Caco-2 (cell line): ENCODE measurements around the gene FGF14. TPM values are rescaled to one million over a fixed set of nuclear protein-coding genes. Genes with fewer than 3 reads are reported as not detected.
A peak's percentile ranks its signal among the peaks of the same experiment; 100 is the strongest.

Experiments
- BruUV-seq: library from RNA; stranded (reverse); fragments of 400-500 nt; replicated peaks from 2 replicates; lab custom pipeline; 2021; lab: Mats Ljungman, UMichigan
- CTCF ChIA-PET: fragments of 300-600 bp; sonication (Branson Sonifier 250); formaldehyde crosslinking; loops from one replicate; lab custom pipeline; 2022; ENCODE audit warnings: antibody characterized with exemption; lab: Charles Lee
- POLR2A ChIA-PET: fragments of 300-600 bp; sonication (Branson Sonifier 250); formaldehyde crosslinking; loops from one replicate; lab custom pipeline; 2022; ENCODE audit warnings: antibody characterized with exemption; lab: Charles Lee
- DNase-seq, 2 experiments: peaks; one replicate each; pipeline versions ENCODE4 v3.0.0 to v3.0.0-alpha.2; 2020 to 2022
- H3K27me3 ChIP-seq: replicated peaks from 2 replicates; pipeline ENCODE4 v1.6.0; 2011; ENCODE audit warnings: low read length; ENCODE audit not compliant: control insufficient read depth, insufficient read depth
- H3K36me3 ChIP-seq: 2 replicates; pipeline ENCODE4 v1.5.1; 2011; ENCODE audit warnings: low read length; ENCODE audit not compliant: control insufficient read depth, insufficient read depth
- H3K4me1 ChIP-seq: fragments of 250-450 bp; sonication (Bioruptor Pico); 2 replicates; pipeline ENCODE4 v1.5.1; 2020; ENCODE audit warnings: mild to moderate bottlenecking
- H3K4me3 ChIP-seq: 2 replicates; pipeline ENCODE4 v1.5.1; 2011; ENCODE audit warnings: low read depth, mild to moderate bottlenecking, control low read depth, low read length
- H3K9me3 ChIP-seq: fragments of 250-450 bp; sonication (Bioruptor Pico); 2 replicates; pipeline ENCODE4 v1.5.1; 2020; ENCODE audit warnings: mild to moderate bottlenecking, moderate library complexity
- H3K27ac Mint-ChIP-seq: one replicate; pipeline ENCODE4 v1.8.0; 2022; ENCODE audit warnings: mixed read lengths; ENCODE audit not compliant: unreplicated experiment
- H3K27me3 Mint-ChIP-seq: one replicate; pipeline ENCODE4 v1.8.0; 2022; ENCODE audit warnings: mixed read lengths; ENCODE audit not compliant: insufficient read depth, unreplicated experiment
- H3K36me3 Mint-ChIP-seq: one replicate; pipeline ENCODE4 v1.8.0; 2022; ENCODE audit warnings: mild to moderate bottlenecking, mixed read lengths; ENCODE audit not compliant: insufficient read depth, unreplicated experiment
- H3K4me1 Mint-ChIP-seq: one replicate; pipeline ENCODE4 v1.8.0; 2022; ENCODE audit warnings: low read depth, mixed read lengths; ENCODE audit not compliant: unreplicated experiment
- H3K4me3 Mint-ChIP-seq: one replicate; pipeline ENCODE4 v1.8.0; 2022; ENCODE audit warnings: mild to moderate bottlenecking, moderate library complexity, mixed read lengths; ENCODE audit not compliant: unreplicated experiment
- H3K9me3 Mint-ChIP-seq: one replicate; pipeline ENCODE4 v1.8.0; 2022; ENCODE audit warnings: mixed read lengths; ENCODE audit not compliant: unreplicated experiment
- CTCF ChIP-seq, 2 experiments: fragments of 200-600 bp in 1 of 2; IDR thresholded peaks; 1 replicate in 1 of 2; 2 replicates in 1 of 2; pipeline versions ENCODE4 v1.5.1 to v1.8.0; 2011 to 2022; ENCODE audit warnings: antibody characterized with exemption in 1 of 2, control low read depth in 1 of 2, inconsistent platforms in 1 of 2, low read depth in 1 of 2, low read length in 1 of 2, mild to moderate bottlenecking in 1 of 2, moderate library complexity in 1 of 2; ENCODE audit not compliant: insufficient read depth in 1 of 2, severe bottlenecking in 1 of 2, unreplicated experiment in 1 of 2
- intact Hi-C: fragments of 100-400 bp; cut with micrococcal nuclease; formaldehyde crosslinking; loops from one replicate; pipeline ENCODE4 v1.10.0; 2022; ENCODE audit not compliant: unreplicated experiment
- total RNA-seq: library from RNA; stranded (reverse); gene quantifications from 2 replicates; pipeline ENCODE4 v1.2.3, GENCODE V29; 2022

Gene FGF14
- total RNA-seq, 1 experiment from 2014 or later, result not detected

- Histone ChIP-seq H3K27me3 (no peaks in the 10 kb centered on the region), H3K4me1 (no peaks in the 10 kb centered on the region), H3K36me3 (no peaks in the 10 kb centered on the region), H3K4me3 (no peak overlapping the region), H3K9me3 (no peaks in the 10 kb centered on the region)
- intact Hi-C loops, result no loop called here
- DNase-seq, result no peak
- no peak for TF ChIP-seq CTCF (IDR thresholded peaks at IDR 0.05; ENCODE audit: insufficient read depth in 1 of 2, low read depth in 1 of 2, low read length in 1 of 2, severe bottlenecking in 1 of 2, unreplicated experiment in 1 of 2)
- ChIA-PET CTCF (no interaction called here), POLR2A (no interaction called here)
- no TSS peak for BruUV-seq
- Mint-ChIP-seq H3K4me1 (no peaks in the 10 kb centered on the region), H3K27me3 (peaks cover 4% of the 10 kb centered on the region), H3K4me3 (no peak overlapping the region), H3K36me3 (no peaks in the 10 kb centered on the region), H3K9me3 (no peaks in the 10 kb centered on the region), H3K27ac (no peak overlapping the region)
Observed at GRCh38 chr13:101944521-101944920, 457.3 kb downstream of the FGF14 start.

- POLR2A ChIA-PET, result no interaction called here
- no peaks in the 10 kb centered on the region for H3K9me3 Mint-ChIP-seq
Observed at GRCh38 chr13:101942535-101943157, 459.2 kb downstream of the FGF14 start.

GRCh38 chr13:101942038-101942437 is 459.8 kb downstream of the FGF14 start:
- no peaks in the 10 kb centered on the region for H3K36me3 ChIP-seq
- H3K36me3 Mint-ChIP-seq, result no peaks in the 10 kb centered on the region
- H3K4me3 ChIP-seq, result no peak overlapping the region
- intact Hi-C loops, result loop anchor here (1.0 kb wide), 2 partner anchors 515 to 614 kb away; no protein-coding TSS in a partner anchor
- BruUV-seq, result no TSS peak
- no peaks in the 10 kb centered on the region for H3K27me3 ChIP-seq
- H3K4me1 Mint-ChIP-seq, result no peaks in the 10 kb centered on the region
- ChIA-PET POLR2A (no interaction called here), CTCF (interaction anchor here (0.6 to 0.9 kb wide), 3 partner anchors 52 to 508 kb away, joined by 3 read pairs; no protein-coding TSS in a partner anchor)
- H3K27me3 Mint-ChIP-seq, result peaks cover 3% of the 10 kb centered on the region
- no peak overlapping the region for H3K4me3 Mint-ChIP-seq
- no peaks in the 10 kb centered on the region for H3K4me1 ChIP-seq
- no peaks in the 10 kb centered on the region for H3K9me3 ChIP-seq
- TF ChIP-seq CTCF (IDR thresholded peaks at IDR 0.05; ENCODE audit: insufficient read depth in 1 of 2, low read depth in 1 of 2, low read length in 1 of 2, severe bottlenecking in 1 of 2, unreplicated experiment in 1 of 2), result peak; percentile 30 to 78
- DNase-seq, result peak in 1 of 2 experiments; percentile 39
- H3K27ac Mint-ChIP-seq, result no peak overlapping the region
- H3K9me3 Mint-ChIP-seq, result no peaks in the 10 kb centered on the region

More at GRCh38 chr13:101942535-101943157, 459.2 kb downstream of the FGF14 start:
- BruUV-seq, result no TSS peak
- no peaks in the 10 kb centered on the region for H3K36me3 ChIP-seq
- no peak overlapping the region for H3K4me3 ChIP-seq
- intact Hi-C loops, result loop anchor here (1.0 kb wide), 2 partner anchors 515 to 614 kb away; no protein-coding TSS in a partner anchor
- no peaks in the 10 kb centered on the region for H3K4me1 Mint-ChIP-seq
- no peak for TF ChIP-seq CTCF (IDR thresholded peaks at IDR 0.05; ENCODE audit: insufficient read depth in 1 of 2, low read depth in 1 of 2, low read length in 1 of 2, severe bottlenecking in 1 of 2, unreplicated experiment in 1 of 2)
- H3K27me3 Mint-ChIP-seq, result peaks cover 3% of the 10 kb centered on the region
- H3K27ac Mint-ChIP-seq, result no peak overlapping the region
- no peaks in the 10 kb centered on the region for H3K4me1 ChIP-seq
- CTCF ChIA-PET, result interaction anchor here (0.6 to 0.9 kb wide), 3 partner anchors 52 to 508 kb away, joined by 3 read pairs; no protein-coding TSS in a partner anchor
- H3K27me3 ChIP-seq, result no peaks in the 10 kb centered on the region
- no peak overlapping the region for H3K4me3 Mint-ChIP-seq
- DNase-seq, result no peak
- no peaks in the 10 kb centered on the region for H3K9me3 ChIP-seq
- H3K36me3 Mint-ChIP-seq, result no peaks in the 10 kb centered on the region
